NB4 (cell line): Measurements from ENCODE around the gene P2RY12.

Experiments
- CTCF ChIP-seq: IDR thresholded peaks from one replicate; pipeline ENCODE4 v1.5.1; 2012; ENCODE audit warnings: low read depth, low read length
- POLR2A ChIP-seq: IDR thresholded peaks from 2 replicates; pipeline ENCODE4 v1.6.1; 2011; ENCODE audit warnings: mild to moderate bottlenecking; ENCODE audit not compliant: insufficient read length; ENCODE audit errors: extremely low read depth
- TF ChIP-seq, protein P1 (sequence below): IDR thresholded peaks from 2 replicates; pipeline ENCODE4 v1.6.1; 2011; ENCODE audit warnings: low read depth, low read length

GRCh38 chr3:151357463-151357850 is 27.1 kb downstream of the P2RY12 start:
- TF ChIP-seq CTCF (no peak), POLR2A (no peak)
- TF ChIP-seq, protein P1, sequence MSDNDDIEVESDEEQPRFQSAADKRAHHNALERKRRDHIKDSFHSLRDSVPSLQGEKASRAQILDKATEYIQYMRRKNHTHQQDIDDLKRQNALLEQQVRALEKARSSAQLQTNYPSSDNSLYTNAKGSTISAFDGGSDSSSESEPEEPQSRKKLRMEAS, result no peak
